Fibroblast of skin of right quadriceps (primary cell): Measurements from ENCODE around the gene NDFIP1.

Experiments
- DNase-seq: peaks from one replicate; pipeline ENCODE4 v3.0.0-alpha.2; 2013

Gene NDFIP1

DNA sequence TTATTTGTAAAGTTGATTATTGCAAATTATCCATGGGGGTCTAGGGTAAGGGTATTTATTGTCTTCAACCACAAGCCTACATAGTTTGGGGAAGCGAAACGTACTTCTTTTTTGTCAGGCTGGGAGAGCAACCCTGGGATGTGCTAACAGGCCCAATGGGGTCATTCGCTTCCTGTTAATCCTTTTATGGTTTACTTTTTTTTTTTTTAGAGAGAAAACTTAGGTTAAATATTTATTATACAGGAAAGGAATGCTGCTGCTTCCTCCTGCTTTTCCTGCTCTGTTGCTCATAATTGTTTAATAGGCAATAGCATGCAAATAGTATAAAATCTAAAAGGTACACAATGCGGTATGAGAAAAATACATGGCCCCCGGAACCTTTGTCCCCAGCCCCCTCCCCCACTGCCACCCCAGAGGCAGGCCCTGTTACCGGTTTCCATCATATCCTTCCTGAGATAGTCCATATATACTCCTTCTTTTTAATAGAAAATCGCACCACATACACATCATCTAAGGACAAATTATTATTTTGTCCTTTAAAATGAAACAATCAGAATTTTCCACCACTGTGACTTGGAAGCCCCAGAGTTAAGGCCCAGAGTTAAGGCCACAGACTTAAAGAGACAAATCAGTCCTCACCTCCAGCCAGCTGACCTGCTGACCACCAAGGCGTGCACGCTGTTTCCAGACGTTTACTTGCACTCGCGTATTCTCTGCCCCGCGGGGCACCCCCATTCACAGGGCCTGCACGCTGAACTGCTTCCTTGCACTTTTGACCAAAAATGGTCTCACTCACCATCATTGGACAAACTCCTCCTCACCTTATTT is 83.9 kb downstream of the NDFIP1 start:
- DNase-seq: no peak

DNA sequence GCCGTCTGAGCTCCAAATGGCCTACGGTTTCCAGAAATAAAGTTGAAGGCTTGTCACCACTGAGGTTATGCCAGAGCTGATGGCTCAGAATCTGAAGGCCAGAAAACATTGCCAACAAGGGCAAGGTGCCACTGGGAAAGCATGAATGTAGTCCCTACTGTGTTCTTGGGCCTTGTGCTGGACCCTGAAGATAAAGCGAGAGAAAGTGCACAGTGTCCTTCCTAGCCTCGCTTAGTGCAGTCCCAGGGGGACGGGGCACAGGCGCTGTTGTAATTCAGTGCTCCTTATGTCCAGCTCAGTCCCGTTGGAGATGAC is 84.5 kb downstream of the NDFIP1 start:
- DNase-seq: no peak

DNA sequence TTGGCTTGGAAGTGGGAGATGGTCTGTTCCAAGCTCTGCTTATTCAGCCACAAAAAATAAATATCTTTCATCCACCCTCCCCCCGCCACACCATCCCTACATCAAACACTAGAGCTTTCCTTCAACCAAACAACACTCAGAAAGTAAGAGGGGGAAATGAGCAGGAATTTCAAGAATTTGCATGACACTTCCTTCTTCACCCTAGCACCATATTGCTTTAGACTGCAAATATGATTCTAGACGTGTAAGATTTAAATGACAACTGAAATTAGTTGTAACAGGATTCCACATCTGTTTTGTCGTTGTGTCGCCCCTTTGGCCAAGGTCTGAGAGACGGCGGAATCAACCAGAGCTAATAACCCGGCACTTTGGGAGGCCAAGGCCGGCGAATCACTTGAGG is 88.5 kb downstream of the NDFIP1 start:
- peak; percentile 53 for DNase-seq

DNA sequence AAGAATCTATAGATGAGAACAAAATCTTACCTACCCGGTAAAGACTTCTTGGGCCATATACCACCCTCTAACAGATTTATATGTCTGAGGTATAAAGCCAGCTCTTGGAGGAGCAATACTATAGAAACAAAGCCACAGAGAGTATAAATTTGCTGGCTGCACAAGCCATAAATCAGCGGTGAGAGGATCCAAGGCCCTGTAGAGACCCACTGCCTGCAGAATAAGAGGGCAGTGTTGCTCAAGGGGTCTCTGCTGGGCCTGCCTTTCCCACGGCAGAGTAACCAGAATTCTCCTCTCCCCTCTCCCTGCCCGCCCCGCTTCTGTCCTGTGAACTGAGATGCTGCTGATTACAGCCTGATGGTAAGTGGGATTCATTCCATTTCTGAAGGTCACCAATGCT is 89.2 kb downstream of the NDFIP1 start:
- DNase-seq: no peak

DNA sequence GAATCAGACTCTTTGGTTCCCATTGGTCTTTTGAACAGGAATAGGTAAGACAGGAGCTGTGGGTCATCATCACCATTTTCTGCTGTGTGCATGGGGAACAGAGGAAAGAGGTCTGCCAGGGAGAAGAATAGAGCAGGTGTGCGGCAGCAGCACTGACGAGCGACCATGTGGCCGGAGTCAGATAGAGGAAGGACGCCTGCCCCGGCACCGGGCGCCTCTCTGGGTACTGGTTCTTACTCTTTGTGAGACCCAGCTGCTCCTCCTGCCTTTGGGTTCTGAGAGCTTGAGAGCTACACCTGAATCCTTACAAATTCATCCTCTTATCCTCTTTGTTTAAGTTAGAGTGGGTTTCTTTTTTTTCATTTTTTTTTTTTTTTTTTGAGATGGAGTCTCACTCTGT is 90.8 kb downstream of the NDFIP1 start:
- DNase-seq: no peak

DNA sequence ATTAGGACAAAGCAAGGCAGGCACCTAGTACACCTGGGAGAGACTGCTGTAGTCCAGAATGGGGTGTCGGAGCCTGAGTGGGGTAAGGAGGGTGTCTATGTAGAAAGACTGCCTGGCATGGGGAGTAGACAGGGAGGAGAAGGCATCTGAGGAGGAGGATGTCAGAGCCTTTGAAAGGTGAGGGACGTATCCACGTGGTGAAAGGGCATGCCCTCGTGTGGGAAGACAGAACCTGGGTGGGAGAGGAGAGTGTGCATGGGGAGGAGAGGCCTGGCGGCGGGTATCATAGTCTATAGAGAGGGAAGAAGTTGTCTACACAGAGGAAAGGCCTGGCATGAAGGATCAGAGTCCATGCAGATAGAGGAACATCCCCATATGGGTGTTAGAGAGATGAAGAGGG is 91.8 kb downstream of the NDFIP1 start:
- no peak for DNase-seq

DNA sequence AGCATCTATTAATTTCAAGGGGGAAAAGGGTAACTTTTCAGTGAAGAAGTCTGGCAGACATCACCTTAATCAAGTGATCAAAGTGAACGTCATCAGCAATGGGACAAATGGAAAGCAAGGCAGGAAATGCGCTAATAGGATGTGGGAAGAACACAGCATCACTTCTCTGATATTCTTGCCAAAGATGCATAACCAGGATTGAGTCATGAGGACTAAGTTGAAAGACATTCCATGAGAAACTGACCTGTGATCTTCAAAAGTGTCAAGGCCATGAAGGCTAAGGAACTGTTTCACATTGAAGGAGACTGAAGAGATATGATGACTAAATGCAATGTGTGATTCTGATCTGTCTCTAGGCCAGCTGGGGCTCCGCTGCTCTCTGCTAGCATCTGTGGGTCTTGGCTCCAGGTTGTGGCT is 92.9 kb downstream of the NDFIP1 start:
- peak; percentile 92 for DNase-seq

DNA sequence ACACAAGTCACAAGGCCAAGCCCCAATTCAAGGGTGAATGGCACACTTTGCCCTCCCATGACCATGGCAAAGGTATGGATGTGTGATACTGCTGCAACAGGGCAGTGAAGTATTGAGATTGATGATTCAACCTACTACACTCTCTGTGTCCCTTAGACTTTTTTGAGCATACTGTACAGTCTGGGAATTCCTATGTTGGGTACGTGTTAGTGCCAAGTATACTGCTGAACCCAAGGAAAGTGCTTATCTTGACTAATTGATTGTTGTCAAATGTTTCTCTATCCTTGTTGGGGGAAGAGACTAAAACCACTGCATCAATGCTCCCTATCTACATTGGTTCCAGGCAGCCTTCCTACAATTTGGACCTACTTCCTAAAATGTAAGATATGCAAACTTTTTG is 93.7 kb downstream of the NDFIP1 start:
- DNase-seq: peak; percentile 42
